ENCODE data around the gene KBTBD2. TPM values are rescaled to one million over a fixed set of nuclear protein-coding genes. Genes with fewer than 3 reads are reported as not detected.
"Not testable (repeated sequence)": the region's sequence is repeated elsewhere in the genome, so short reads cannot be mapped to it uniquely, and the experiment has no call there.

The KBTBD2 gene
- total RNA-seq, 4 donors from 2014 or later: 24.3 to 38.9 (median 35.5) TPM

GRCh38 chr7:32879460-32879859, 12.1 kb downstream of the KBTBD2 start:
- WGBS, 2 donors: 32 to 34% methylated on average over 2 of the region's 2 CpGs
- no peak overlapping the region for H3K4me3 ChIP-seq (ENCODE audit: low read depth, poor library complexity, severe bottlenecking)
- no peak for TF ChIP-seq POLR2A (IDR thresholded peaks at IDR 0.05)
- no peak for TF ChIP-seq CTCF (IDR thresholded peaks at IDR 0.05)
- DNase-seq (ENCODE audit: low spot score in 2 of 2): no peak
- intact Hi-C loops (cut with DNase I; ENCODE audit: low total_unique reads): no loop called here

- H3K4me3 ChIP-seq (ENCODE audit: low read depth, poor library complexity, severe bottlenecking); intact Hi-C loops (cut with DNase I; ENCODE audit: low total_unique reads); DNase-seq (ENCODE audit: low spot score in 2 of 2): not testable (repeated sequence)
- 82 to 97% methylated on average over 8 of the region's 8 CpGs for WGBS, 2 donors
Observed at GRCh38 chr7:32878023-32878422, 13.5 kb downstream of the KBTBD2 start.

GRCh38 chr7:32872421-32872820, 19.1 kb downstream of the KBTBD2 start:
- intact Hi-C loops (cut with DNase I; ENCODE audit: low total_unique reads): no loop called here
- TF ChIP-seq POLR2A (IDR thresholded peaks at IDR 0.05) (no peak), CTCF (IDR thresholded peaks at IDR 0.05) (no peak)
- H3K4me3 ChIP-seq (ENCODE audit: low read depth, poor library complexity, severe bottlenecking): no peak overlapping the region
- no peak for DNase-seq (ENCODE audit: low spot score in 2 of 2)
- 66 to 67% methylated on average over 2 of the region's 2 CpGs for WGBS, 2 donors

GRCh38 chr7:32871624-32872371, 19.8 kb downstream of the KBTBD2 start:
- TF ChIP-seq CTCF (IDR thresholded peaks at IDR 0.05) (no peak), POLR2A (IDR thresholded peaks at IDR 0.05) (no peak)
- no peak for DNase-seq (ENCODE audit: low spot score in 2 of 2)
- intact Hi-C loops (cut with DNase I; ENCODE audit: low total_unique reads): no loop called here
- 69 to 71% methylated on average over 4 of the region's 4 CpGs for WGBS, 2 donors
- no peak overlapping the region for H3K4me3 ChIP-seq (ENCODE audit: low read depth, poor library complexity, severe bottlenecking)

- no peak for TF ChIP-seq CTCF (IDR thresholded peaks at IDR 0.05)
- TF ChIP-seq POLR2A (IDR thresholded peaks at IDR 0.05): no peak
- 92 to 95% methylated on average over 3 of the region's 3 CpGs for WGBS, 2 donors
- DNase-seq (ENCODE audit: low spot score in 2 of 2): no peak
- intact Hi-C loops (cut with DNase I; ENCODE audit: low total_unique reads): no loop called here
- H3K4me3 ChIP-seq (ENCODE audit: low read depth, poor library complexity, severe bottlenecking): no peak overlapping the region
Observed at GRCh38 chr7:32870298-32870697, 21.3 kb downstream of the KBTBD2 start.

- H3K4me3 ChIP-seq (ENCODE audit: low read depth, poor library complexity, severe bottlenecking): no peak overlapping the region
- intact Hi-C loops (cut with DNase I; ENCODE audit: low total_unique reads): no loop called here
- TF ChIP-seq POLR2A (IDR thresholded peaks at IDR 0.05): no peak
- TF ChIP-seq CTCF (IDR thresholded peaks at IDR 0.05): no peak
Observed at GRCh38 chr7:32869716-32870115, 21.8 kb downstream of the KBTBD2 start.

More at GRCh38 chr7:32869716-32870115, 21.8 kb downstream of the KBTBD2 start:
- no peak for DNase-seq (ENCODE audit: low spot score in 2 of 2)
- WGBS, 2 donors: 98 to 99% methylated on average over 7 of the region's 7 CpGs
